ENCODE data around the gene ZFYVE28. TPM values are rescaled to one million over a fixed set of nuclear protein-coding genes. Genes with fewer than 3 reads are reported as not detected.

ZFYVE28 gene
- total RNA-seq, 1 donor from 2014 or later: 3.6 TPM

DNA sequence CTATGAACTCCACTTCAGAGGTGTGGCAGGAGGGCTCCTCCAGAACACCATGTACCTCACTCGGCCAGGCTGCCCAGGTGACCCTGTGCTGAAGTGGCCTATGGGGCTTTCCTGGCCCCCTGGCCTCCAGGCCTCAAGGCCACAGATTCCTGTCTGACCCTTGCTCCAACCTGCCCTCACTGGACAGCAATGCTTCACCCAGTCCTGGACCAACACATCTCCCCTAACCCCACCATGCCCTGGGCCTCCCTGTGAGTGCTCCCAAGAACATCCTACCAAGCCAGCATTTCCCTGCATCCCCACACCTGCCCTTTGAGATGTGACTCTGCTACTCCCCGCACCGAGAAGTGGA is 10.5 kb downstream of the ZFYVE28 start:
- Mint-ChIP-seq H3K9me3 (no peaks in the 10 kb centered on the region), H3K27me3 (peaks cover 18% of the 10 kb centered on the region), H3K4me3 (no peak overlapping the region), H3K4me1 (ENCODE audit: unreplicated experiment) (peaks cover 9% of the 10 kb centered on the region), H3K36me3 (no peaks in the 10 kb centered on the region), H3K27ac (no peak overlapping the region)
- no peak for DNase-seq (ENCODE audit: extremely low spot score, unreplicated experiment)
- TF ChIP-seq, protein P1, sequence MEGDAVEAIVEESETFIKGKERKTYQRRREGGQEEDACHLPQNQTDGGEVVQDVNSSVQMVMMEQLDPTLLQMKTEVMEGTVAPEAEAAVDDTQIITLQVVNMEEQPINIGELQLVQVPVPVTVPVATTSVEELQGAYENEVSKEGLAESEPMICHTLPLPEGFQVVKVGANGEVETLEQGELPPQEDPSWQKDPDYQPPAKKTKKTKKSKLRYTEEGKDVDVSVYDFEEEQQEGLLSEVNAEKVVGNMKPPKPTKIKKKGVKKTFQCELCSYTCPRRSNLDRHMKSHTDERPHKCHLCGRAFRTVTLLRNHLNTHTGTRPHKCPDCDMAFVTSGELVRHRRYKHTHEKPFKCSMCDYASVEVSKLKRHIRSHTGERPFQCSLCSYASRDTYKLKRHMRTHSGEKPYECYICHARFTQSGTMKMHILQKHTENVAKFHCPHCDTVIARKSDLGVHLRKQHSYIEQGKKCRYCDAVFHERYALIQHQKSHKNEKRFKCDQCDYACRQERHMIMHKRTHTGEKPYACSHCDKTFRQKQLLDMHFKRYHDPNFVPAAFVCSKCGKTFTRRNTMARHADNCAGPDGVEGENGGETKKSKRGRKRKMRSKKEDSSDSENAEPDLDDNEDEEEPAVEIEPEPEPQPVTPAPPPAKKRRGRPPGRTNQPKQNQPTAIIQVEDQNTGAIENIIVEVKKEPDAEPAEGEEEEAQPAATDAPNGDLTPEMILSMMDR (conservative IDR thresholded peaks at IDR 0.05): no peak

DNA sequence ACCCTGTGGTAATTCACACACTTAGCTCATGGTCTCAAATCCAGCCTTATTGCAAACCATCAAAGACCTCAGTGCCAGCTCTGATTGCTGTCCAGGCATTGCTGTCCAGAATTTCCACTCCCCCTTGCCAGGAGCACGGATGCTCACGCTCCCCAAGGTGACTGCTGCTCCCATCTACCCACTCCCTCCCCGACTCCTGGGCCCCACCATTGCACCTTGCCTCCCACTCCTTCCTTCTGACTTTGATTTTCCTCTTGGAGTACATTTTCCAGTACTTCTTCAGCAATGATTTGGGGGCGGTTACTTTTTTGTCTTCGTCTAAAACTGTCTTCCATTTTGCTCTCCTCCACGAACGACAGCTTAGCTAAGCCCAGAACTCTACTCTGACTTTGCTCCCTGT is 11.5 kb downstream of the ZFYVE28 start:
- no peak overlapping the region for H3K4me3 Mint-ChIP-seq
- peaks cover 15% of the 10 kb centered on the region for H3K27me3 Mint-ChIP-seq
- H3K9me3 Mint-ChIP-seq: no peaks in the 10 kb centered on the region
- H3K36me3 Mint-ChIP-seq: no peaks in the 10 kb centered on the region
- H3K4me1 Mint-ChIP-seq (ENCODE audit: unreplicated experiment): peaks cover 8% of the 10 kb centered on the region
- DNase-seq (ENCODE audit: extremely low spot score, unreplicated experiment): no peak
- TF ChIP-seq, protein P1 (conservative IDR thresholded peaks at IDR 0.05): no peak
- H3K27ac Mint-ChIP-seq: no peak overlapping the region

- Mint-ChIP-seq H3K36me3 (no peaks in the 10 kb centered on the region), H3K27ac (no peak overlapping the region), H3K9me3 (no peaks in the 10 kb centered on the region), H3K4me1 (ENCODE audit: unreplicated experiment) (peaks cover 10% of the 10 kb centered on the region), H3K4me3 (no peak overlapping the region), H3K27me3 (peaks cover 13% of the 10 kb centered on the region)
- TF ChIP-seq, protein P1 (conservative IDR thresholded peaks at IDR 0.05): no peak
- DNase-seq (ENCODE audit: extremely low spot score, unreplicated experiment): no peak
These were observed 12.0 kb downstream of the ZFYVE28 start for GRCh38 chr4:2406406-2406805.

DNA sequence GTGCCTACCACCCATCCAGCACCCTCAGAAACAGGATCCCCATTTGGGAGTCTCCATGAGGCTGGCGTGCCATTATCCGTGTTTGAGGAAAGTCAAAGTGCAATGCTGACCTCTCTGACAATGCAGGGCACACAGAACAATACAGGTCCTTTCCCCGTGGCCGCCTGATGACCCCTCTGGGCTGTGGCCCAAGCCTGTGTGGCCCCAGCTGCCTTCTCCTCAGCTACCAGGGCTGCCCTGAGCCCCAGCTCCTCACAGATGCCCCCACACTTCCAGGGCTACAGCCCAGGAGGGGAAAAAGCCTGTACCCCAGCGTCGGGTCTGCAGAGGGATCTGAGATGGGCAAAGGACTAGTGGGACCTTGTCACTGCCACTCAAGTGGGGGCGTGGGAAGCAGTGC is 15.5 kb downstream of the ZFYVE28 start:
- no peak for DNase-seq (ENCODE audit: extremely low spot score, unreplicated experiment)
- Mint-ChIP-seq H3K36me3 (no peaks in the 10 kb centered on the region), H3K9me3 (no peaks in the 10 kb centered on the region), H3K27me3 (peaks cover 10% of the 10 kb centered on the region), H3K4me1 (ENCODE audit: unreplicated experiment) (peaks cover 10% of the 10 kb centered on the region), H3K27ac (no peak overlapping the region), H3K4me3 (peak overlapping the region; percentile 83)
- TF ChIP-seq, protein P1 (conservative IDR thresholded peaks at IDR 0.05): no peak

DNA sequence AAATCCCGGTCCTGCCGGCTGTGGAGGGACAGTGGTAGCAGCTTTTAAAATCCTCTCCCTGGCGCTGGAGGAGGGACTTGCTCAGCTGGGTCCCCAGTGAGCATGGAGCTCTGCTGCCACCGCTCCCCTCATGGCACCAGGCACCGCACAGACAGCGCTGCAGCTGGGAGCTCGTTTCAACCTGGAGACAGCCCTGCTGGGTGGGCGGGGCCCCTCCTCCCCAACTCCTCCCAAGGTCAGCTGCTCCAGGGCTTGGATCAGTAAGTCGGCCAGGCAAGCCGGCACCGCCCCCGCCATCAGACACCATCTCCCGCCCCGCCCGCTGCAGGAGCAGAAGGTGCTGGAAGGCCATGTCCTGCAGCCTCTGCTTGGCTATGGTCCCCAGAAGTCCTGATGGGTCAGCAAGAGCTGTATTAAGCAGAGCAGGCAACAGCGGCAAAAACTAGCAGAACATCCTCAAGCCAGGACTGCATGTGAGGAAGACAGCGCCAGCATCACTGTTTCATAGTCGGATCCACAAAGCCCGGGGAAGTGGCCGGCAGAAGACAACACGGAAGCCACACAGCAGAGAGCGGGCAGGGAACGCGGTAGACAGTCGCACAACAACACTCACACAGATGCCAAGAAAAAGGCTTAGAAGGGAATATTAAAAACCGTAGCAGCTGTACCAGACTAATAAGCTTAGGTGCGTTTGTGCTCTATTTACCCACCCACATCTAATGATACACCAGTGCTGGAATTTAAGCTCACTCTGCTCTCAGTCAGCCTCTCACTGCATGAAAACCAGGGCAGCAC is 16.2 kb downstream of the ZFYVE28 start:
- DNase-seq (ENCODE audit: extremely low spot score, unreplicated experiment): no peak
- Mint-ChIP-seq H3K9me3 (no peaks in the 10 kb centered on the region), H3K4me1 (ENCODE audit: unreplicated experiment) (peaks cover 10% of the 10 kb centered on the region), H3K27me3 (peaks cover 10% of the 10 kb centered on the region), H3K4me3 (peak overlapping the region; percentile 83), H3K36me3 (no peaks in the 10 kb centered on the region), H3K27ac (peak overlapping the region; percentile 33)
- TF ChIP-seq, protein P1 (conservative IDR thresholded peaks at IDR 0.05): no peak
